Spinal cord (tissue), 10 donors: ENCODE results near the gene MGAT5B. TPM values are rescaled to one million over a fixed set of nuclear protein-coding genes. Genes with fewer than 3 reads are reported as not detected.

ENCODE experiments used
- DNase-seq, 6 donors: peaks; one replicate each; pipeline versions ENCODE4 v3.0.0 to v3.0.0-alpha.2; 2013 to 2015; ENCODE audit warnings: low spot score in 6 of 6, low read depth in 4 of 6
- H3K27ac ChIP-seq: one replicate; pipeline ENCODE4 v1.5.1; 2013; ENCODE audit warnings: low read depth, low read length, control low read depth
- H3K27me3 ChIP-seq: one replicate; pipeline ENCODE4 v1.6.1; 2013; ENCODE audit warnings: low read length; ENCODE audit not compliant: control insufficient read depth, insufficient read depth
- H3K36me3 ChIP-seq: one replicate; pipeline ENCODE4 v1.6.1; 2013; ENCODE audit warnings: low read length; ENCODE audit not compliant: control insufficient read depth, insufficient read depth
- H3K4me1 ChIP-seq: one replicate; pipeline ENCODE4 v1.6.1; 2013; ENCODE audit warnings: low read length; ENCODE audit not compliant: control insufficient read depth, insufficient read depth
- H3K4me3 ChIP-seq: one replicate; pipeline ENCODE4 v1.5.1; 2013; ENCODE audit warnings: low read depth, low read length, control low read depth
- H3K9me3 ChIP-seq: one replicate; pipeline ENCODE4 v1.6.1; 2013; ENCODE audit warnings: low read length; ENCODE audit not compliant: control insufficient read depth, insufficient read depth
- WGBS: methylation state at CpG from one replicate; pipeline ENCODE4 v1.1.5; 2013; ENCODE audit warnings: missing lambda C conversion rate; ENCODE audit not compliant: insufficient coverage; 5-methylcytosine and 5-hydroxymethylcytosine counted together
- polyA plus RNA-seq, 2 donors: library from polyadenylated mRNA; unstranded; fragments of 120-200 nt; gene quantifications; one replicate each; pipeline ENCODE4 v1.2.1, GENCODE V29; 2013; ENCODE audit not compliant: insufficient read length in 2 of 2
- total RNA-seq, 2 donors: library from RNA; depleted of rRNA in 1 of 2; stranded (reverse); fragments of 120-200 nt in 1 of 2; fragments of >200 nt in 1 of 2; gene quantifications; one replicate each; pipeline versions ENCODE4 v1.2.3 to v1.2.4, GENCODE V29; 2013 to 2014
- donor health status: healthy.

Gene MGAT5B
- total and polyA plus RNA-seq, 4 donors: 6.9 to 80.5 (median 41.6) TPM

DNA sequence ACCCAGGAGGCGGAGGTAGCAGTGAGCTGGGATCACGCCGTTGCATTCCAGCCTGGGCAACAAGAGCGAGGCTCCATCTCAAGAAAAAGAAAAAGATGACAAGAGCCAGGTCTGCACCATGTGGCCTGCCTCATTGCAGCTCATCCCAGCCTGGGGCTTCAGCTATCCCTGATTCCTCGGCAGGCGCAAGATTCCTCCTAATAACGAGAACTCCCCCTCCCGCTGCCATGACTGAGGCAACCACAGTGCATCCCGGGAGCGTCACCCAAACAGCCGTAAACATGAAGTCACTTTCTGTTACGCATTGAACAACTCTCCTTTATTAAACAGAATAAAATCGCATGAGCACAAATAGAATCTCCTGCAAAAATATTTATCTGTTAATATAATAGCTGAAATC, 120.6 kb downstream of the MGAT5B start:
- Histone ChIP-seq H3K4me3 (no peak overlapping the region), H3K27me3 (no peaks in the 10 kb centered on the region), H3K4me1 (peaks cover 17% of the 10 kb centered on the region), H3K36me3 (no peaks in the 10 kb centered on the region), H3K27ac (no peak overlapping the region), H3K9me3 (no peaks in the 10 kb centered on the region)
- WGBS: 72% methylated on average over 9 of the region's 13 CpGs
- DNase-seq: peak in 1 of 6 donors; percentile 22

DNA sequence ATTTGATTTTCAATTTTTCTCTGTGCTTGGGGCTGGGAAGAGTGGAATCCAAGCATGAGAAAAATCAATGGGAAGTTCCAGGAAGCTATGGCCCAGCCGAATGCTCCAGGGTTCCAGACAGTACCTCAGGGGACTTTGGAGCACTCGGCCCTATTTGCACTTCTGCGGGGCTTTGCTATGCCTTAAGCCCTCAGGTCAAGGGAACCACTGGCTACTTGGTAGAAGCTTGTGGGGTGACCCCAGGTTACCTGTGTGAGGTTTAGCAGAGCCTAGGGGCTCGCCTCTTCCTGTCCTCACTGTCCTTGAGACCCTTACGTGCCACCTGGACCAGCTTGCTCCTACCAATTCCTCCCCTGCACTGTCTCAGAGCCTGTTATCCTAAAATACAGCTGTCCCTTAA, 121.3 kb downstream of the MGAT5B start:
- WGBS: 85% methylated on average over 5 of the region's 5 CpGs
- Histone ChIP-seq H3K36me3 (no peaks in the 10 kb centered on the region), H3K27ac (no peak overlapping the region), H3K9me3 (no peaks in the 10 kb centered on the region), H3K4me3 (no peak overlapping the region), H3K27me3 (no peaks in the 10 kb centered on the region), H3K4me1 (peaks cover 23% of the 10 kb centered on the region)
- no peak for DNase-seq

DNA sequence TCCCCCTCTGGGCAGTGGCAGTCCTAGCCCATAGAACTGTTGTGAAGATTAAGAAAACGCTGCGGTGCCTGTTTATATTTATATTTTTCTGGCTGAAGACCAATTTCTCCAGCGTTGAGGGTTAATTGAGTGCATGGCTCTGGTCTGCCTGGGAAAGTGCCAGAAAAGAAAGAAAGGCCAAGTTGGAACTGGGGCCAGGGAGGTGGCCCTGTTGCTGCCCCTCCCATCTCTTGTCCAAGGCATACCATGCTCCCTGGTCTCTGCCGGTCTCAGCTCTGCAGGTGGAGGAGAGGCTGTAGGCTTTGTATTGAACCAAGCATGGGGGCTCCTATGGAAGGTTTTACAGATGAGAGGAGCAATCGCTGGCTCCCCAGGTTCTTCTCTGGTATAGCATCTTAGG, 124.7 kb downstream of the MGAT5B start:
- peaks cover 11% of the 10 kb centered on the region for H3K4me1 ChIP-seq
- no peaks in the 10 kb centered on the region for H3K36me3 ChIP-seq
- no peaks in the 10 kb centered on the region for H3K9me3 ChIP-seq
- H3K27me3 ChIP-seq: no peaks in the 10 kb centered on the region
- no peak for DNase-seq
- WGBS: 64% methylated on average over 2 of the region's 5 CpGs
- H3K27ac ChIP-seq: no peak overlapping the region
- no peak overlapping the region for H3K4me3 ChIP-seq

DNA sequence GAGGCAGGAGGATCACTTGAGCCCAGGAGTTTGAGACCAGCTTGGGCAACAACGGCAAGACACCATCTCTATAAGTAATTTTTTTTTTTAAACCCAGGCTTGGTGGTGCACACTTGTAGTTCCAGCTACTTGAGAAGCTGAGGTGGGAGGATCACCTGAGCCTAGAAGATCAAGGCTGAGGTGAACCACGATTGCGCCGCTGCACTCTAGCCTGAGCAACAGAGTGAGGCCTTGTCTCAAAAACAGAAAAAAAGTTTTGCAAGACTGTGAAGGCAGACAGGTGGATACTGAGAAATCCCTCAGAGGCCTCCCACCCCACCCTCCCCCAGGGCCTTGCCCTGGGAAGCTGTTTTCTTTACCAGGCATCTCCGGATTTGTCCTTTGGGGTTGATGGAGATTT, 125.4 kb downstream of the MGAT5B start:
- peaks cover 15% of the 10 kb centered on the region for H3K4me1 ChIP-seq
- no peaks in the 10 kb centered on the region for H3K27me3 ChIP-seq
- DNase-seq: no peak
- H3K36me3 ChIP-seq: no peaks in the 10 kb centered on the region
- no peak overlapping the region for H3K27ac ChIP-seq
- H3K4me3 ChIP-seq: no peak overlapping the region
- WGBS: 87% methylated on average over 3 of the region's 5 CpGs
- H3K9me3 ChIP-seq: no peaks in the 10 kb centered on the region

DNA sequence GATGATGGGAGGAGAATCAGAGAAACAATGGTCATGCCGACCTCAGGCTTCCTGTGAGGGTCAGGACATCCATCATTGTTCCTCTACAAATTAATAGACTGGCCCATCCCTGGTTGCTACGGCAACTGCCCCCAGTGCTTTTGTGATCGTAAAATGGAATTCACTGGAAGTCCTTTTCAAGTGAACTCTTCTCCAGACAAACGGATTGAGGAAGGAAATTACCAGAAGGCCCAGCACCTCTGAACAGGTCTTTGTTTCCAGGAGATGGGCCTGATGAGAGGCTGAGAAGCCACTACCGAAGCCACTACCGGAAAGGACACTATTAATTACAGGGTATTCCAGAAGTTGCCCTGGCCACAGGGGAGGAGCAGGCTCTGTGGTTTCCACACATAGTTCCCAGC, 126.0 kb downstream of the MGAT5B start:
- Histone ChIP-seq H3K4me1 (peaks cover 17% of the 10 kb centered on the region), H3K36me3 (no peaks in the 10 kb centered on the region), H3K27me3 (no peaks in the 10 kb centered on the region), H3K27ac (no peak overlapping the region), H3K4me3 (no peak overlapping the region), H3K9me3 (no peaks in the 10 kb centered on the region)
- peak in 1 of 6 donors; percentile 63 for DNase-seq
- WGBS: 20% methylated on average over 3 of the region's 6 CpGs

DNA sequence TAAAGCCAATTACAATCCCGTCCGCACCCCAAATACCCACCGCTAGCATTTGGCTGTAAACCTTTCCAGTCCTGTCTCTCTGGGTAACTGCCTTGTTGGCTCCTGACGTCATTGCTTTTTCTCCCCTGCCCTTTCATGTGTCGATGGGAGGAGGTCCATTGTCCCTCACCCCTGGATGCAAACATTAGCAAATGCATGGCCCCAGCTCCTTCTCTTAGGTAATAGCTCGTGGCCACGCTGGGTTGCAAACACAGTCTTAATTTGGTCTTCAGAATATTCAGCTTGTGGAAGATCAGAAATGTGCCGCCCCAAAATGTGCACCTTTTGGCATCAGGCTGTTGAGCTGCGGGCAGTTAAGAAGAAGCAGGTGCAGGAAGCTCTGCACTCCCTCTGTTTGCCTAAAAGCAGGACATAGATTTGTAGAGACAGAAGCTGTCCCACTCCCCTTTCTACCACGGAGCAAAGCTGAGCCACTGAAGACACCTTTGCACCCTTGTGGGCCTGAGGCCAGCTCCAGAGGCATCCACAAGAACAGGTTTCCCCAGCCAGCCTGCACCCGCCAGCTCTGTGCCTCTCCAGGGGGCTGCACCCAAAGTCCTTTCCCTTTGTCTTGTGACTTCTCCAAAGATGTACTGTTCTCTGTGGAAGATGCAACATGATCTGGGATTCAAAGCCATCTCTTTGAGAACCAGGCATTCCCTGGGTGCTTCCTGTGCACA, 127.3 kb downstream of the MGAT5B start:
- H3K4me3 ChIP-seq: no peak overlapping the region
- no peaks in the 10 kb centered on the region for H3K9me3 ChIP-seq
- no peak overlapping the region for H3K27ac ChIP-seq
- H3K27me3 ChIP-seq: no peaks in the 10 kb centered on the region
- peaks cover 17% of the 10 kb centered on the region for H3K4me1 ChIP-seq
- WGBS: 52% methylated on average over 9 of the region's 11 CpGs
- H3K36me3 ChIP-seq: no peaks in the 10 kb centered on the region
- DNase-seq: peak in 1 of 6 donors; percentile 24

DNA sequence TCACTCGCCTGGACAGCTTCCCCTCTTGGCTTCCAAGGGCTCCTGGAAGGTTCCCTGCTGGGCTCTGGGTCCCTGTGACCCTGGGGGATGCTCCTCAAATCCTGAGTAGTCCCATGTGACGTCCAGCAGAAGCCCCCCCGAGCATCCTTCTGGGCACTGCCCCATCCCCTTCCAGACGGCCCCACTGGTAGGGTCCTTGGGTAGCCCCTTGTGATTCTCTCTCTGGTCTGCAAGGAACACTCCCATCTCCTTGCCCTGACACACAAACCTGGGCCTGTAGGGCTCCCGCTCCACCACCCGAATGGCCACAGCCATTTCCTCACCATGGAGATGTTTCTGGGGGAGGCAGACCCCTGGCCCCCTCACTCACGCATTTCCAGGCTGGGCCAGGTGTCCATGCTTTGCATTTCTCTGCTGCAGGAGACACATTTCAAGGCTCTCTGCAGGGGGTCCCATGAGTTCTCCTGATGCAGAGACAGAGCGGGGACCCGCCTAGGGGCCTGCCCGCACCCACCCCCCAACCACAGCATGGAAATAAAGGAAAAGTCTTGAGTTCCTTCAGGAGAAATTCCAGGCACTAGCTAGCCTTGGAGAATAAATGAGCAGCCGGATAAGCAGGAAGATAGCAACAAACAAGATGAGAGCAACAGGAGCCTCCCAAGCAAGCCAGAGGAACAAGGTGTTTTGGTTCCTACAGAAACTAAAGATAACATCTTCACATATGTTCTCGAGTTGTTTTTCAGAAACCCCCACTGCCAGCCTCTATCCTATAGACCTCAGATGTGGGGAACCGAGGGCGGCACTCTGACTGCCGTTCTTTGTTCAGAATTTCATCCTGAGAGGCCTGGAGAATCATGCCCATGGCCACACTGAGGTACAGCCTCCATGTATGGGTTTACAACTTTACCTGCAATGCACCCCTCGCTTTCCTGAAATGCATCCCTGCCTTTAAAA, 128.8 kb downstream of the MGAT5B start:
- 91% methylated on average over 12 of the region's 16 CpGs for WGBS
- no peak for DNase-seq
- H3K27ac ChIP-seq: no peak overlapping the region

DNA sequence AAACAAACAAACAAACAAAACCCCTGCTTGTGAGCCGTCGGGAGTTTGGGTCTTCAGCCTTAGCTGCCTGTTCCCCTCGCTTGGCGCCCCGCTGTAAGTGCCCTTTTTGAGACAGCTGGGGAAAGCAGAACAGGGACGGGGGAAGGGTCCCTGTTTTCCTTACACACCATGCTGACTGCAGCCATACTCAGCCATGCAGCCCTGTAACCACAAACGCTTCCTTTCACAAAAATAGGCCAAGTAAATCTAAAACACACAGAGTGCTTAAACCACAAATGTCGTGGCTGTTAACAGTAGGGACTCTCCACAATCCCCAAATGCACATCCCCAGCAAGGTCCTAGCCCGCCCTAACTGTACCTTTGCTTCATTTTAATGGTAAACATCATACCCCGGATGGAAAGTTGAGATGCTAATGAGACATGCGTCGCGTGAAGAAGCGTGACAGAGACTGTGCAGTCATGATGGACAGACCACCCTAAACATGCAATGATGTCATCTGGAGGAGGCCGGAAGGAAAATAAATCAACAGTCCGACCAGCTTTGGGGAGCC, 129.9 kb downstream of the MGAT5B start:
- Histone ChIP-seq H3K27me3 (no peaks in the 10 kb centered on the region), H3K4me3 (no peak overlapping the region), H3K27ac (no peak overlapping the region), H3K4me1 (peaks cover 24% of the 10 kb centered on the region), H3K9me3 (no peaks in the 10 kb centered on the region), H3K36me3 (no peaks in the 10 kb centered on the region)
- DNase-seq: no peak
- 45% methylated on average over 5 of the region's 16 CpGs for WGBS

More for the DNA sequence above, 128.8 kb downstream of the MGAT5B start:
- Histone ChIP-seq H3K27me3 (no peaks in the 10 kb centered on the region), H3K36me3 (no peaks in the 10 kb centered on the region), H3K4me1 (peaks cover 19% of the 10 kb centered on the region), H3K9me3 (no peaks in the 10 kb centered on the region), H3K4me3 (no peak overlapping the region)

DNA sequence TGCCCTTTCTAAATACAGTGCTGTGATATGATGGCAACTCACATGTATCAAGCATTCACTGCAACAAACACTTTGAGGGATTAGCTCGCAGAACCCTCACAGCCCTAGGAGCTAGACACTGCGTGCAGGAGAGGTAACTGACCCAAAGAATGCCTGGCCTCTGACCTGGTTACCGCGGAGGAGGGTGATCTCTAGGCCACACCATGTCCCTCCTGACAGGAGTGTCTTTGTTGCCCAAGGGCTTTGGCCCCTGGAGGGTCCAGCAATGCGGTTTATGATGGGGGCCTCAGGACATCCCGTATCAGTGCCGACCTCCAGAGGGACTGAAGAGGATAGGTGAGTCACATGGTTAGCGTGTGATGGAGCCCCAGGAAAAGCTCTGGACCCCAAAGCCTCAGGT, 130.6 kb downstream of the MGAT5B start:
- no peak for DNase-seq
- H3K9me3 ChIP-seq: no peaks in the 10 kb centered on the region
- WGBS: 72% methylated on average over 8 of the region's 8 CpGs
- H3K27ac ChIP-seq: no peak overlapping the region
- H3K36me3 ChIP-seq: no peaks in the 10 kb centered on the region
- no peak overlapping the region for H3K4me3 ChIP-seq
- H3K27me3 ChIP-seq: no peaks in the 10 kb centered on the region
- H3K4me1 ChIP-seq: peaks cover 24% of the 10 kb centered on the region
